Neuronal stem cell (in vitro differentiated cells): ENCODE measurements around the gene WNT3.
A peak's percentile ranks its signal among the peaks of the same experiment; 100 is the strongest.

Source experiments
- DNase-seq: peaks from one replicate; pipeline ENCODE4 v3.0.0-alpha.2; 2013; ENCODE audit warnings: low spot score
- H2AFZ ChIP-seq: one replicate; pipeline ENCODE4 v1.6.1; 2013; ENCODE audit warnings: mild to moderate bottlenecking, low read length, inconsistent platforms
- H2AK5ac ChIP-seq: 2 replicates; pipeline ENCODE4 v1.6.1; 2013; ENCODE audit warnings: low read depth, mild to moderate bottlenecking, inconsistent platforms, low read length, moderate library complexity, mixed read lengths
- H2BK120ac ChIP-seq: 2 replicates; pipeline ENCODE4 v1.6.1; 2013; ENCODE audit warnings: low read depth, mild to moderate bottlenecking, inconsistent platforms, low read length, moderate library complexity, mixed read lengths
- H2BK12ac ChIP-seq: one replicate; pipeline ENCODE4 v1.6.1; 2013; ENCODE audit warnings: low read length, inconsistent platforms
- H2BK15ac ChIP-seq: 2 replicates; pipeline ENCODE4 v1.6.1; 2013; ENCODE audit warnings: mild to moderate bottlenecking, low read length, inconsistent platforms, mixed read lengths
- H2BK5ac ChIP-seq: one replicate; pipeline ENCODE4 v1.6.1; 2013; ENCODE audit warnings: inconsistent platforms, mild to moderate bottlenecking, low read length, moderate library complexity
- H3K14ac ChIP-seq: one replicate; pipeline ENCODE4 v1.6.1; 2013; ENCODE audit warnings: low read length, inconsistent platforms
- H3K18ac ChIP-seq: 2 replicates; pipeline ENCODE4 v1.6.1; 2013; ENCODE audit warnings: low read length, inconsistent platforms
- H3K23ac ChIP-seq: 2 replicates; pipeline ENCODE4 v1.6.1; 2013; ENCODE audit warnings: low read depth, mild to moderate bottlenecking, mixed read lengths, low read length, inconsistent platforms; ENCODE audit not compliant: poor library complexity
- H3K27ac ChIP-seq: replicated peaks from 3 replicates; pipeline ENCODE4 v1.5.1; 2013; ENCODE audit warnings: low read length, inconsistent platforms
- H3K27me3 ChIP-seq, 3 experiments: 2 replicates each; pipeline ENCODE4 v1.6.1; 2013; ENCODE audit warnings: low read length in 3 of 3, mild to moderate bottlenecking in 2 of 3, inconsistent platforms in 1 of 3, low read depth in 1 of 3, mixed read lengths in 1 of 3, moderate library complexity in 1 of 3; ENCODE audit not compliant: control insufficient read depth in 3 of 3, insufficient read depth in 3 of 3
- H3K36me3 ChIP-seq, 2 donors: replicated peaks in 1 of 2; 2 replicates each; pipeline ENCODE4 v1.6.1; 2013; ENCODE audit warnings: low read length in 2 of 2; ENCODE audit not compliant: control insufficient read depth in 2 of 2, insufficient read depth in 2 of 2
- H3K4ac ChIP-seq: 2 replicates; pipeline ENCODE4 v1.6.1; 2013; ENCODE audit warnings: inconsistent platforms, mild to moderate bottlenecking, low read length, moderate library complexity
- H3K4me1 ChIP-seq, 2 donors: 1 replicate in 1 of 2; 2 replicates in 1 of 2; pipeline ENCODE4 v1.6.1; 2013; ENCODE audit warnings: low read length in 2 of 2, low read depth in 1 of 2; ENCODE audit not compliant: control insufficient read depth in 2 of 2, insufficient read depth in 1 of 2
- H3K4me2 ChIP-seq: one replicate; pipeline ENCODE4 v1.6.1; 2013; ENCODE audit warnings: mild to moderate bottlenecking, low read length, inconsistent platforms; ENCODE audit not compliant: insufficient read depth, poor library complexity, severe bottlenecking
- H3K4me3 ChIP-seq, 2 donors: 2 replicates each; pipeline ENCODE4 v1.5.1; 2013; ENCODE audit warnings: low read length in 2 of 2, mild to moderate bottlenecking in 2 of 2, inconsistent platforms in 1 of 2, moderate library complexity in 1 of 2
- H3K79me1 ChIP-seq: one replicate; pipeline ENCODE4 v1.6.1; 2013; ENCODE audit warnings: low read depth, mild to moderate bottlenecking, inconsistent platforms, low read length, moderate library complexity
- H3K9ac ChIP-seq: one replicate; pipeline ENCODE4 v1.6.1; 2013; ENCODE audit warnings: mild to moderate bottlenecking, low read depth, low read length, inconsistent platforms; ENCODE audit not compliant: poor library complexity
- H3K9me3 ChIP-seq, 2 donors: replicated peaks in 1 of 2; 2 replicates each; pipeline versions ENCODE3 to v1.6.1; 2013; ENCODE audit warnings: low read length in 2 of 2, mild to moderate bottlenecking in 2 of 2, inconsistent platforms in 1 of 2, low read depth in 1 of 2, mixed read lengths in 1 of 2, moderate library complexity in 1 of 2; ENCODE audit not compliant: control insufficient read depth in 2 of 2, insufficient read depth in 1 of 2
- H4K8ac ChIP-seq: one replicate; pipeline ENCODE4 v1.6.1; 2013; ENCODE audit warnings: low read depth, mild to moderate bottlenecking, inconsistent platforms, low read length, moderate library complexity
- H4K91ac ChIP-seq: one replicate; pipeline ENCODE4 v1.6.1; 2013; ENCODE audit warnings: low read length, low read depth, mild to moderate bottlenecking, inconsistent platforms; ENCODE audit not compliant: poor library complexity
- WGBS, 2 donors: extraction: QIAGEN DNeasy Blood & Tissue Kit; methylation state at CpG; one replicate each; pipeline ENCODE4 v1.1.7; 2013; ENCODE audit warnings: missing lambda C conversion rate in 2 of 2, mixed read lengths in 1 of 2; ENCODE audit not compliant: insufficient read length in 2 of 2, insufficient replicate concordance in 1 of 2; ENCODE audit errors: extremely low coverage in 2 of 2; 5-methylcytosine and 5-hydroxymethylcytosine counted together

The WNT3 gene

GRCh38 chr17:46813920-46814319 lies 4.6 kb downstream of the WNT3 start:
- Histone ChIP-seq H3K14ac (no peak overlapping the region), H3K4me1 (peaks cover 4 to 20% of the 10 kb centered on the region in 2 donors), H3K27ac (no peak overlapping the region), H3K23ac (no peak overlapping the region), H3K4me2 (no peak overlapping the region), H3K27me3 (peaks cover 0 to 61% (median 14%) of the 10 kb centered on the region in 3 experiments), H3K36me3 (peaks cover 1 to 10% of the 10 kb centered on the region in 2 donors), H3K9ac (no peak overlapping the region), H2BK12ac (no peak overlapping the region), H3K18ac (no peak overlapping the region), H3K9me3 (no peaks in the 10 kb centered on the region), H4K8ac (no peak overlapping the region), H2AK5ac (no peak overlapping the region), H2BK120ac (no peak overlapping the region), H3K4me3 (no peak overlapping the region), H2AFZ (no peak overlapping the region), H4K91ac (no peak overlapping the region), H3K4ac (no peak overlapping the region), H2BK5ac (no peak overlapping the region), H2BK15ac (no peak overlapping the region), H3K79me1 (no peaks in the 10 kb centered on the region)
- no peak for DNase-seq
- no CpG with 5 or more reads among the region's 3 CpGs for WGBS, 2 donors

GRCh38 chr17:46812624-46813318 lies 5.7 kb downstream of the WNT3 start:
- Histone ChIP-seq H2BK15ac (no peak overlapping the region), H3K14ac (no peak overlapping the region), H3K79me1 (no peaks in the 10 kb centered on the region), H2AFZ (no peak overlapping the region), H3K27me3 (peaks cover 0 to 50% (median 9%) of the 10 kb centered on the region in 3 experiments), H4K91ac (no peak overlapping the region), H2BK5ac (no peak overlapping the region), H3K27ac (no peak overlapping the region), H3K23ac (no peak overlapping the region), H3K4me1 (peaks cover 1 to 20% of the 10 kb centered on the region in 2 donors), H2BK12ac (no peak overlapping the region), H4K8ac (no peak overlapping the region), H3K4me3 (no peak overlapping the region), H3K4ac (no peak overlapping the region), H3K36me3 (peaks cover 1 to 15% of the 10 kb centered on the region in 2 donors), H2AK5ac (no peak overlapping the region), H3K18ac (peak overlapping the region; percentile 16), H3K4me2 (no peak overlapping the region), H2BK120ac (no peak overlapping the region), H3K9ac (no peak overlapping the region), H3K9me3 (no peaks in the 10 kb centered on the region)
- DNase-seq = no peak
- WGBS, 2 donors = no CpG with 5 or more reads among the region's 6 CpGs

- H2AK5ac ChIP-seq = no peak overlapping the region
- H2AFZ ChIP-seq = no peak overlapping the region
- no peak overlapping the region for H3K14ac ChIP-seq
- peaks cover 1 to 15% of the 10 kb centered on the region in 2 donors for H3K36me3 ChIP-seq
- no peaks in the 10 kb centered on the region for H3K79me1 ChIP-seq
- H3K9me3 ChIP-seq = no peaks in the 10 kb centered on the region
- WGBS, 2 donors = no CpG with 5 or more reads among the region's 11 CpGs
- peak overlapping the region; percentile 45 for H2BK5ac ChIP-seq
- peaks cover 0 to 14% of the 10 kb centered on the region in 2 donors for H3K4me1 ChIP-seq
- H2BK120ac ChIP-seq = no peak overlapping the region
- no peak for DNase-seq
- peak overlapping the region; percentile 72 for H3K18ac ChIP-seq
- peaks cover 0 to 43% (median 5%) of the 10 kb centered on the region in 3 experiments for H3K27me3 ChIP-seq
- no peak overlapping the region for H3K27ac ChIP-seq
- H3K9ac ChIP-seq = no peak overlapping the region
- no peak overlapping the region for H3K23ac ChIP-seq
- no peak overlapping the region for H2BK15ac ChIP-seq
- no peak overlapping the region for H3K4me3 ChIP-seq
- no peak overlapping the region for H4K91ac ChIP-seq
- H4K8ac ChIP-seq = no peak overlapping the region
- no peak overlapping the region for H2BK12ac ChIP-seq
- no peak overlapping the region for H3K4ac ChIP-seq
- H3K4me2 ChIP-seq = no peak overlapping the region
Measured at GRCh38 chr17:46811978-46812583, 6.4 kb downstream of the WNT3 start.

DNA sequence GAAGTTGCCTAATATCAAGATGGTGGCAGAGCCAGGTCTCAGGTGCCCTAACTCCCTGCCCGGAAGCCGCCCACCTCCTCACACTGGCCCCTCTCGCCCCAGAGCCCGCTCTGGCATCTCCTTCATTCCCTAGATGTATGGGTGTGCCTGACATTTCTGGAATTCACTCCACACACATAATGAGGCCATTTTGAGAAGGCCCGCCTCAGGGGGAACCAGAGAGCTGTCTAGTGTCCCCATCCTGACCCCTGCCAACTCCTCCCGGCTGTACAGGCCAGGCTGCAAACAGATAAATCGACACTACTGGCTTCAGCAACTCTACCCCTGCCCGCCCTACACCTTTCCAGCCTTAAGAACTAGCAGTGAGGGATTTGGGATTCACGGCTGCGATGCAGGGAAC lies 7.7 kb downstream of the WNT3 start:
- no peak overlapping the region for H4K91ac ChIP-seq
- H3K36me3 ChIP-seq = peaks cover 1 to 25% of the 10 kb centered on the region in 2 donors
- no CpG with 5 or more reads among the region's 10 CpGs for WGBS, 2 donors
- H2AK5ac ChIP-seq = no peak overlapping the region
- no peak overlapping the region for H2BK5ac ChIP-seq
- peaks cover 0 to 30% (median 0%) of the 10 kb centered on the region in 3 experiments for H3K27me3 ChIP-seq
- no peak overlapping the region for H3K23ac ChIP-seq
- H2BK12ac ChIP-seq = no peak overlapping the region
- no peak overlapping the region for H3K18ac ChIP-seq
- H3K4me3 ChIP-seq = no peak overlapping the region
- no peak overlapping the region for H3K27ac ChIP-seq
- H3K14ac ChIP-seq = no peak overlapping the region
- H2BK120ac ChIP-seq = no peak overlapping the region
- no peak for DNase-seq
- no peak overlapping the region for H3K4ac ChIP-seq
- H2AFZ ChIP-seq = no peak overlapping the region
- H3K4me2 ChIP-seq = no peak overlapping the region
- H3K9ac ChIP-seq = no peak overlapping the region
- peaks cover 0 to 3% of the 10 kb centered on the region in 2 donors for H3K4me1 ChIP-seq
- H2BK15ac ChIP-seq = no peak overlapping the region
- peaks cover 0 to under 1% of the 10 kb centered on the region in 2 donors for H3K9me3 ChIP-seq
- no peak overlapping the region for H4K8ac ChIP-seq
- H3K79me1 ChIP-seq = no peaks in the 10 kb centered on the region
